ENCODE data around the gene PPP6R2.
A peak's percentile ranks its signal among the peaks of the same experiment; 100 is the strongest.

The PPP6R2 gene

GRCh38 chr22:50342651-50343540, at the start of gene PPP6R2:
PPP6R2 (plus strand) TSS chr22:50343327; CDS start chr22:50393909, 50,582 bp downstream.
- DNase-seq = peak; percentile 88

- peak; percentile 80 for DNase-seq
These were observed 49.4 kb upstream of the PPP6R2 start for GRCh38 chr22:50293441-50294318.

- no peak for DNase-seq
These were observed 48.8 kb upstream of the PPP6R2 start for GRCh38 chr22:50294319-50294656.

- DNase-seq = no peak
These were observed 46.3 kb upstream of the PPP6R2 start for GRCh38 chr22:50296658-50297490.

- DNase-seq = no peak
These were observed 45.4 kb upstream of the PPP6R2 start for GRCh38 chr22:50297510-50298265.

GRCh38 chr22:50298266-50298637, 44.9 kb upstream of the PPP6R2 start:
- no peak for DNase-seq

- peak; percentile 55 for DNase-seq
These were observed 44.0 kb upstream of the PPP6R2 start for GRCh38 chr22:50298937-50299784.

GRCh38 chr22:50299785-50300619, 43.1 kb upstream of the PPP6R2 start:
- peak; percentile 27 for DNase-seq

GRCh38 chr22:50300620-50301257, 42.4 kb upstream of the PPP6R2 start:
- DNase-seq = peak; percentile 19

GRCh38 chr22:50301581-50301991, 41.5 kb upstream of the PPP6R2 start:
- peak; percentile 80 for DNase-seq

GRCh38 chr22:50302041-50302541, 41.0 kb upstream of the PPP6R2 start:
- peak; percentile 53 for DNase-seq

GRCh38 chr22:50302564-50302963, 40.6 kb upstream of the PPP6R2 start:
- peak; percentile 47 for DNase-seq

- peak; percentile 34 for DNase-seq
These were observed 39.6 kb upstream of the PPP6R2 start for GRCh38 chr22:50303515-50303847.

GRCh38 chr22:50303848-50304527, 39.1 kb upstream of the PPP6R2 start:
- peak; percentile 38 for DNase-seq

- DNase-seq = peak; percentile 49
These were observed 38.4 kb upstream of the PPP6R2 start for GRCh38 chr22:50304528-50305392.

GRCh38 chr22:50305393-50305922, 37.7 kb upstream of the PPP6R2 start:
- no peak for DNase-seq

- peak; percentile 89 for DNase-seq
These were observed 37.1 kb upstream of the PPP6R2 start for GRCh38 chr22:50305923-50306566.
